SK-N-SH (cell line): ENCODE measurements around the gene PHOX2A. TPM values are rescaled to one million over a fixed set of nuclear protein-coding genes. Genes with fewer than 3 reads are reported as not detected.

Source experiments
- CTCF ChIA-PET: fragments of 300-600, 350-600 bp; formaldehyde crosslinking; extraction: SDS; loops from one replicate; lab custom pipeline; 2021; lab: Yijun Ruan, JAX
- POLR2A ChIA-PET: fragments of 350-600 bp; sonication (Branson Sonifier 250); formaldehyde crosslinking; extraction: SDS; loops from one replicate; lab custom pipeline; 2020; ENCODE audit warnings: antibody characterized with exemption, inconsistent platforms; lab: Yijun Ruan, JAX
- DNase-seq: peaks from one replicate; pipeline ENCODE4 v3.0.0; 2012
- H2AFZ ChIP-seq: fragments of 200-600 bp; sonication (generic); 2 replicates; pipeline ENCODE4 v1.8.1; 2016; ENCODE audit warnings: antibody characterized with exemption, mild to moderate bottlenecking, low read depth
- H3F3A ChIP-seq: fragments of 200-600 bp; sonication (generic); replicated peaks from 2 replicates; pipeline ENCODE3; 2016; ENCODE audit warnings: antibody characterized with exemption, mild to moderate bottlenecking; ENCODE audit not compliant: insufficient read depth
- H3K27ac ChIP-seq, 2 experiments: fragments of 200-500 bp in 1 of 2; fragments of 200-600 bp in 1 of 2; sonication (Bioruptor generic) in 1 of 2; sonication (generic), shearing (Covaris generic) in 1 of 2; 2 replicates each; pipeline versions ENCODE4 v1.5.1 to v1.6.1; 2014 to 2016; ENCODE audit warnings: low read depth in 2 of 2, inconsistent platforms in 1 of 2, low read length in 1 of 2, mild to moderate bottlenecking in 1 of 2, mixed read lengths in 1 of 2
- H3K27me3 ChIP-seq: fragments of 200-600 bp; sonication (generic), shearing (Covaris generic); 2 replicates; pipeline ENCODE4 v1.6.1; 2016; ENCODE audit warnings: mixed run types; ENCODE audit not compliant: insufficient read depth
- H3K36me3 ChIP-seq, 2 experiments: fragments of 200-500 bp in 1 of 2; fragments of 200-600 bp in 1 of 2; sonication (Bioruptor generic) in 1 of 2; sonication (generic) in 1 of 2; replicated peaks in 1 of 2; 2 replicates each; pipeline versions ENCODE3 to v1.5.1; 2014 to 2016; ENCODE audit warnings: low read length in 1 of 2, mild to moderate bottlenecking in 1 of 2; ENCODE audit not compliant: insufficient read depth in 2 of 2, control insufficient read depth in 1 of 2
- H3K4me1 ChIP-seq, 2 experiments: fragments of 200-500 bp in 1 of 2; fragments of 200-600 bp in 1 of 2; sonication (Bioruptor generic) in 1 of 2; sonication (generic), shearing (Covaris generic) in 1 of 2; 2 replicates each; pipeline versions ENCODE4 v1.5.1 to v1.6.1; 2014 to 2016; ENCODE audit warnings: low read depth in 1 of 2, low read length in 1 of 2, mixed run types in 1 of 2; ENCODE audit not compliant: insufficient read depth in 2 of 2, control insufficient read depth in 1 of 2
- H3K4me2 ChIP-seq: fragments of 200-600 bp; sonication (generic), shearing (Covaris generic); 2 replicates; pipeline ENCODE4 v1.6.1; 2017; ENCODE audit warnings: mixed run types
- H3K4me3 ChIP-seq, 2 experiments: fragments of 200-500 bp in 1 of 2; fragments of 200-600 bp in 1 of 2; sonication (Bioruptor generic) in 1 of 2; sonication (generic), shearing (Covaris generic) in 1 of 2; 2 replicates each; pipeline versions ENCODE4 v1.5.1 to v1.8.1; 2014 to 2016; ENCODE audit warnings: low read depth in 2 of 2, inconsistent platforms in 1 of 2, low read length in 1 of 2, mild to moderate bottlenecking in 1 of 2, mixed read lengths in 1 of 2, moderate library complexity in 1 of 2
- H3K79me2 ChIP-seq: fragments of 200-600 bp; sonication (generic); 2 replicates; pipeline ENCODE4 v1.8.1; 2017; ENCODE audit warnings: mild to moderate bottlenecking; ENCODE audit not compliant: insufficient read depth
- H3K9ac ChIP-seq: fragments of 200-600 bp; sonication (generic); 2 replicates; pipeline ENCODE4 v1.6.1; 2017; ENCODE audit warnings: mixed run types
- H3K9me2 ChIP-seq: fragments of 200-600 bp; sonication (generic); 2 replicates; pipeline ENCODE4 v1.6.1; 2017; ENCODE audit warnings: mixed run types
- H3K9me3 ChIP-seq: fragments of 200-600 bp; sonication (generic); 2 replicates; pipeline ENCODE4 v1.6.1; 2017; ENCODE audit warnings: mixed run types, mild to moderate bottlenecking, moderate library complexity
- H4K20me1 ChIP-seq: fragments of 200-600 bp; sonication (generic); 2 replicates; pipeline ENCODE4 v1.6.1; 2017; ENCODE audit warnings: mild to moderate bottlenecking, mixed run types; ENCODE audit not compliant: insufficient read depth
- EZH2phosphoT487 ChIP-seq: fragments of 200-600 bp; sonication (generic); IDR thresholded peaks from 2 replicates; pipeline ENCODE4 v1.6.1; 2017; ENCODE audit warnings: low read depth, mixed run types, mild to moderate bottlenecking, antibody characterized with exemption, moderate library complexity, borderline replicate concordance
- FOSL2 ChIP-seq: IDR thresholded peaks from 2 replicates; pipeline ENCODE4 v1.4.0; 2012; ENCODE audit warnings: low read depth, mild to moderate bottlenecking, moderate library complexity, borderline replicate concordance
- GABPA ChIP-seq: IDR thresholded peaks from 2 replicates; pipeline ENCODE4 v1.4.0; 2012; ENCODE audit warnings: low read depth, mild to moderate bottlenecking
- JUND ChIP-seq: IDR thresholded peaks from 2 replicates; pipeline ENCODE4 v1.4.0; 2012
- POLR2AphosphoS5 ChIP-seq: IDR thresholded peaks from 2 replicates; pipeline ENCODE4 v1.6.1; 2012; ENCODE audit warnings: low read depth, low read length
- TAF1 ChIP-seq: IDR thresholded peaks from 2 replicates; pipeline ENCODE4 v1.6.1; 2012; ENCODE audit warnings: low read depth, mild to moderate bottlenecking, low read length, moderate library complexity, borderline replicate concordance
- TCF12 ChIP-seq: IDR thresholded peaks from 2 replicates; pipeline ENCODE4 v1.4.0; 2012
- YY1 ChIP-seq: IDR thresholded peaks from 2 replicates; pipeline ENCODE4 v1.4.0; 2012; ENCODE audit warnings: low read depth, mild to moderate bottlenecking
- WGBS: methylation state at CpG from one replicate; pipeline ENCODE4 v1.1.6; 2017; ENCODE audit warnings: low lambda C conversion rate; 5-methylcytosine and 5-hydroxymethylcytosine counted together
- polyA plus RNA-seq, 3 experiments: library from polyadenylated mRNA; depleted of rRNA; stranded (reverse); fragments of >200 nt; gene quantifications; 2 replicates each; pipeline ENCODE4 v1.2.3, GENCODE V29; 2012
- TF ChIP-seq, protein P1 (sequence below): IDR thresholded peaks from 2 replicates; pipeline ENCODE4 v1.4.0; 2012; ENCODE audit warnings: low read depth
- TF ChIP-seq, protein P2 (sequence below): IDR thresholded peaks from 2 replicates; pipeline ENCODE4 v1.4.0; 2012; ENCODE audit warnings: low read depth, borderline replicate concordance
- TF ChIP-seq, protein P3 (sequence below): fragments of 150-350 bp; IDR thresholded peaks from 2 replicates; pipeline ENCODE4 v1.6.1; 2016; ENCODE audit warnings: mild to moderate bottlenecking, low read depth, low read length
- TF ChIP-seq, protein P4 (sequence below): IDR thresholded peaks from 2 replicates; pipeline ENCODE4 v1.6.1; 2012; ENCODE audit warnings: mild to moderate bottlenecking, low read depth, low read length, moderate library complexity
- TF ChIP-seq, protein P5 (sequence below): fragments of 200-600 bp; sonication (generic); IDR thresholded peaks from 2 replicates; pipeline ENCODE4 v1.6.1; 2017; ENCODE audit warnings: antibody characterized with exemption, mild to moderate bottlenecking, moderate library complexity
- TF ChIP-seq, protein P6 (sequence below): fragments of 150-350 bp; IDR thresholded peaks from 2 replicates; pipeline ENCODE4 v1.6.1; 2017; ENCODE audit warnings: antibody characterized with exemption, low read length, low read depth, borderline replicate concordance

Gene PHOX2A
- polyA plus RNA-seq, 1 of the 3 experiments (the other 2 are of a cell fraction): 75.6 TPM

DNA sequence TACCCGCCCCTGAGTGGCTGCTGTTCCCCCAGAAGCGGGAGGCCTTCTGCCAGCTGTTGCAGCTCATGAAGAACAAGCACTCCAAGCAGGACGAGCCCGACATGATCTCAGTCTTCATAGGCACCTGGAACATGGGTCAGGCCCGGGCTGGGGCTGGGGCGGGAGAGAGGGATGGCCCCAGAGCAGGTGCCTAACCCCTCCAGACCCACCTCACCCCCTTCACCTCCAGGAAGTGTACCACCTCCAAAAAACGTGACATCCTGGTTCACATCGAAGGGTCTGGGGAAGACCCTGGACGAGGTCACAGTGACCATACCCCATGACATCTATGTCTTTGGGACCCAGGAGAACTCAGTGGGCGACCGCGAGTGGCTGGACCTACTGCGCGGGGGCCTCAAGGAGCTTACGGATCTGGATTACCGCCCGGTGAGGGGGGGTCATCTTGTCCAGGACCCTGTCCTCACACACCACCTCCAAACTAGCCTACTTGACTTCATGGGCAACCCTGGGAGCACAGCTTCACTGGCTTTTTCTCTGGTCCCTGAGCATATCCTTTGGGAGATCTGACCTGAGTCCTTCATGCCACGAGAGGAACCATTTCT lies 13.1 kb downstream of the PHOX2A start:
- POLR2A ChIA-PET: no interaction called here
- CTCF ChIA-PET: interaction anchor here (1.0 to 9.1 kb wide), 2 partner anchors 87 to 199 kb away, joined by 4 to 73 read pairs; no protein-coding TSS in a partner anchor
- Histone ChIP-seq H3K9me2 (no peaks in the 10 kb centered on the region), H3F3A (peaks cover 26% of the 10 kb centered on the region), H3K79me2 (peaks cover 39% of the 10 kb centered on the region)
- TF ChIP-seq TAF1 (no peak), YY1 (no peak), JUND (no peak), EZH2phosphoT487 (no peak), FOSL2 (no peak), GABPA (no peak), POLR2AphosphoS5 (no peak), TCF12 (no peak)
- TF ChIP-seq, protein P1, sequence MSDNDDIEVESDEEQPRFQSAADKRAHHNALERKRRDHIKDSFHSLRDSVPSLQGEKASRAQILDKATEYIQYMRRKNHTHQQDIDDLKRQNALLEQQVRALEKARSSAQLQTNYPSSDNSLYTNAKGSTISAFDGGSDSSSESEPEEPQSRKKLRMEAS: no peak
- TF ChIP-seq, protein P2, sequence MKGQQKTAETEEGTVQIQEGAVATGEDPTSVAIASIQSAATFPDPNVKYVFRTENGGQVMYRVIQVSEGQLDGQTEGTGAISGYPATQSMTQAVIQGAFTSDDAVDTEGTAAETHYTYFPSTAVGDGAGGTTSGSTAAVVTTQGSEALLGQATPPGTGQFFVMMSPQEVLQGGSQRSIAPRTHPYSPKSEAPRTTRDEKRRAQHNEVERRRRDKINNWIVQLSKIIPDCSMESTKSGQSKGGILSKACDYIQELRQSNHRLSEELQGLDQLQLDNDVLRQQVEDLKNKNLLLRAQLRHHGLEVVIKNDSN: no peak
- TF ChIP-seq, protein P3, sequence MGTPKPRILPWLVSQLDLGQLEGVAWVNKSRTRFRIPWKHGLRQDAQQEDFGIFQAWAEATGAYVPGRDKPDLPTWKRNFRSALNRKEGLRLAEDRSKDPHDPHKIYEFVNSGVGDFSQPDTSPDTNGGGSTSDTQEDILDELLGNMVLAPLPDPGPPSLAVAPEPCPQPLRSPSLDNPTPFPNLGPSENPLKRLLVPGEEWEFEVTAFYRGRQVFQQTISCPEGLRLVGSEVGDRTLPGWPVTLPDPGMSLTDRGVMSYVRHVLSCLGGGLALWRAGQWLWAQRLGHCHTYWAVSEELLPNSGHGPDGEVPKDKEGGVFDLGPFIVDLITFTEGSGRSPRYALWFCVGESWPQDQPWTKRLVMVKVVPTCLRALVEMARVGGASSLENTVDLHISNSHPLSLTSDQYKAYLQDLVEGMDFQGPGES: no peak
- TF ChIP-seq, protein P4, sequence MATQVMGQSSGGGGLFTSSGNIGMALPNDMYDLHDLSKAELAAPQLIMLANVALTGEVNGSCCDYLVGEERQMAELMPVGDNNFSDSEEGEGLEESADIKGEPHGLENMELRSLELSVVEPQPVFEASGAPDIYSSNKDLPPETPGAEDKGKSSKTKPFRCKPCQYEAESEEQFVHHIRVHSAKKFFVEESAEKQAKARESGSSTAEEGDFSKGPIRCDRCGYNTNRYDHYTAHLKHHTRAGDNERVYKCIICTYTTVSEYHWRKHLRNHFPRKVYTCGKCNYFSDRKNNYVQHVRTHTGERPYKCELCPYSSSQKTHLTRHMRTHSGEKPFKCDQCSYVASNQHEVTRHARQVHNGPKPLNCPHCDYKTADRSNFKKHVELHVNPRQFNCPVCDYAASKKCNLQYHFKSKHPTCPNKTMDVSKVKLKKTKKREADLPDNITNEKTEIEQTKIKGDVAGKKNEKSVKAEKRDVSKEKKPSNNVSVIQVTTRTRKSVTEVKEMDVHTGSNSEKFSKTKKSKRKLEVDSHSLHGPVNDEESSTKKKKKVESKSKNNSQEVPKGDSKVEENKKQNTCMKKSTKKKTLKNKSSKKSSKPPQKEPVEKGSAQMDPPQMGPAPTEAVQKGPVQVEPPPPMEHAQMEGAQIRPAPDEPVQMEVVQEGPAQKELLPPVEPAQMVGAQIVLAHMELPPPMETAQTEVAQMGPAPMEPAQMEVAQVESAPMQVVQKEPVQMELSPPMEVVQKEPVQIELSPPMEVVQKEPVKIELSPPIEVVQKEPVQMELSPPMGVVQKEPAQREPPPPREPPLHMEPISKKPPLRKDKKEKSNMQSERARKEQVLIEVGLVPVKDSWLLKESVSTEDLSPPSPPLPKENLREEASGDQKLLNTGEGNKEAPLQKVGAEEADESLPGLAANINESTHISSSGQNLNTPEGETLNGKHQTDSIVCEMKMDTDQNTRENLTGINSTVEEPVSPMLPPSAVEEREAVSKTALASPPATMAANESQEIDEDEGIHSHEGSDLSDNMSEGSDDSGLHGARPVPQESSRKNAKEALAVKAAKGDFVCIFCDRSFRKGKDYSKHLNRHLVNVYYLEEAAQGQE: no peak
- TF ChIP-seq, protein P5, sequence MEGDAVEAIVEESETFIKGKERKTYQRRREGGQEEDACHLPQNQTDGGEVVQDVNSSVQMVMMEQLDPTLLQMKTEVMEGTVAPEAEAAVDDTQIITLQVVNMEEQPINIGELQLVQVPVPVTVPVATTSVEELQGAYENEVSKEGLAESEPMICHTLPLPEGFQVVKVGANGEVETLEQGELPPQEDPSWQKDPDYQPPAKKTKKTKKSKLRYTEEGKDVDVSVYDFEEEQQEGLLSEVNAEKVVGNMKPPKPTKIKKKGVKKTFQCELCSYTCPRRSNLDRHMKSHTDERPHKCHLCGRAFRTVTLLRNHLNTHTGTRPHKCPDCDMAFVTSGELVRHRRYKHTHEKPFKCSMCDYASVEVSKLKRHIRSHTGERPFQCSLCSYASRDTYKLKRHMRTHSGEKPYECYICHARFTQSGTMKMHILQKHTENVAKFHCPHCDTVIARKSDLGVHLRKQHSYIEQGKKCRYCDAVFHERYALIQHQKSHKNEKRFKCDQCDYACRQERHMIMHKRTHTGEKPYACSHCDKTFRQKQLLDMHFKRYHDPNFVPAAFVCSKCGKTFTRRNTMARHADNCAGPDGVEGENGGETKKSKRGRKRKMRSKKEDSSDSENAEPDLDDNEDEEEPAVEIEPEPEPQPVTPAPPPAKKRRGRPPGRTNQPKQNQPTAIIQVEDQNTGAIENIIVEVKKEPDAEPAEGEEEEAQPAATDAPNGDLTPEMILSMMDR: no peak
- TF ChIP-seq, protein P6, sequence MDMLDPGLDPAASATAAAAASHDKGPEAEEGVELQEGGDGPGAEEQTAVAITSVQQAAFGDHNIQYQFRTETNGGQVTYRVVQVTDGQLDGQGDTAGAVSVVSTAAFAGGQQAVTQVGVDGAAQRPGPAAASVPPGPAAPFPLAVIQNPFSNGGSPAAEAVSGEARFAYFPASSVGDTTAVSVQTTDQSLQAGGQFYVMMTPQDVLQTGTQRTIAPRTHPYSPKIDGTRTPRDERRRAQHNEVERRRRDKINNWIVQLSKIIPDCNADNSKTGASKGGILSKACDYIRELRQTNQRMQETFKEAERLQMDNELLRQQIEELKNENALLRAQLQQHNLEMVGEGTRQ: no peak
- TF ChIP-seq, all 33 proteins: peak for 0
- 100% methylated on average over 8 of the region's 18 CpGs for WGBS
- no peaks in the 10 kb centered on the region for H3K27me3 ChIP-seq
- no peak for DNase-seq
- no peak overlapping the region for H2AFZ ChIP-seq
- H3K27ac ChIP-seq: no peak overlapping the region
- peaks cover 1 to 31% of the 10 kb centered on the region in 2 experiments; a peak in 3 of 4 replicates for H3K4me1 ChIP-seq
- no peak overlapping the region for H3K4me2 ChIP-seq
- no peak overlapping the region for H3K4me3 ChIP-seq
- peaks cover 40% of the 10 kb centered on the region for H4K20me1 ChIP-seq
- no peaks in the 10 kb centered on the region for H3K9me3 ChIP-seq
- peaks cover 66 to 79% of the 10 kb centered on the region in 2 experiments for H3K36me3 ChIP-seq
- no peak overlapping the region for H3K9ac ChIP-seq
